Osteoblast (primary cell): Measurements from ENCODE around the gene ZMIZ1. TPM values are rescaled to one million over a fixed set of nuclear protein-coding genes. Genes with fewer than 3 reads are reported as not detected.

ENCODE experiments used
- DNase-seq: peaks from one replicate; pipeline ENCODE4 v3.0.0; 2011; ENCODE audit warnings: low spot score, mixed read lengths; ENCODE audit not compliant: insufficient read length; ENCODE audit errors: missing footprints
- H2AFZ ChIP-seq: 2 replicates; pipeline ENCODE4 v1.6.0; 2011; ENCODE audit warnings: mild to moderate bottlenecking, low read length
- H3K27ac ChIP-seq: 2 replicates; pipeline ENCODE4 v1.5.1; 2011; ENCODE audit warnings: mild to moderate bottlenecking, low read depth, low read length, moderate library complexity
- H3K27me3 ChIP-seq: 2 replicates; pipeline ENCODE4 v1.6.0; 2012; ENCODE audit warnings: mild to moderate bottlenecking, control low read depth, inconsistent platforms, low read length, moderate library complexity; ENCODE audit not compliant: insufficient read depth
- H3K36me3 ChIP-seq: 2 replicates; pipeline ENCODE4 v1.5.1; 2011; ENCODE audit warnings: mild to moderate bottlenecking, low read length, control low read depth, moderate library complexity; ENCODE audit not compliant: insufficient read depth
- H3K4me1 ChIP-seq: 2 replicates; pipeline ENCODE4 v1.5.1; 2011; ENCODE audit warnings: mild to moderate bottlenecking, low read length, control low read depth, moderate library complexity; ENCODE audit not compliant: insufficient read depth
- H3K4me2 ChIP-seq: 2 replicates; pipeline ENCODE4 v1.6.0; 2011; ENCODE audit warnings: mild to moderate bottlenecking, low read length; ENCODE audit not compliant: insufficient read depth
- H3K4me3 ChIP-seq: fragments of 200-600 bp; sonication (generic); 3 replicates; pipeline ENCODE4 v1.5.1; 2012; ENCODE audit warnings: mild to moderate bottlenecking, low read length, inconsistent platforms; ENCODE audit not compliant: insufficient read depth
- H3K79me2 ChIP-seq: 2 replicates; pipeline ENCODE4 v1.6.0; 2012; ENCODE audit warnings: mild to moderate bottlenecking, low read length, control low read depth, inconsistent platforms; ENCODE audit not compliant: insufficient read depth
- H3K9me3 ChIP-seq: 2 replicates; pipeline ENCODE4 v1.5.1; 2011; ENCODE audit warnings: low read depth, low read length, control low read depth
- H4K20me1 ChIP-seq: 2 replicates; pipeline ENCODE4 v1.6.0; 2012; ENCODE audit warnings: mild to moderate bottlenecking, low read length, control low read depth; ENCODE audit not compliant: insufficient read depth
- CTCF ChIP-seq: IDR thresholded peaks from 2 replicates; pipeline ENCODE4 v1.5.1; 2011; ENCODE audit warnings: mild to moderate bottlenecking, low read depth, low read length, moderate library complexity; ENCODE audit errors: extremely low read depth
- total RNA-seq: library from RNA; depleted of rRNA; stranded (reverse); fragments of >200 nt; gene quantifications from 2 replicates; pipeline ENCODE4 v1.2.3, GENCODE V29; 2012

ZMIZ1 gene
- total RNA-seq, 1 donor = 40.9 TPM

- Histone ChIP-seq H3K9me3 (no peaks in the 10 kb centered on the region), H2AFZ (no peak overlapping the region), H3K4me1 (peaks cover 86% of the 10 kb centered on the region), H3K79me2 (peaks cover 71% of the 10 kb centered on the region), H3K27ac (peak overlapping the region; percentile 58), H3K36me3 (peaks cover 34% of the 10 kb centered on the region), H4K20me1 (peaks cover 55% of the 10 kb centered on the region), H3K4me3 (no peak overlapping the region), H3K27me3 (no peaks in the 10 kb centered on the region), H3K4me2 (peak overlapping the region; percentile 20)
- peak; percentile 95 for DNase-seq
- no peak for TF ChIP-seq CTCF
Observed at GRCh38 chr10:79178614-79179163, 109.9 kb downstream of the ZMIZ1 start.

GRCh38 chr10:79179164-79179956 lies 110.6 kb downstream of the ZMIZ1 start:
- H3K27me3 ChIP-seq = no peaks in the 10 kb centered on the region
- TF ChIP-seq CTCF = no peak
- no peak overlapping the region for H3K4me2 ChIP-seq
- no peak overlapping the region for H2AFZ ChIP-seq
- H3K27ac ChIP-seq = peak overlapping the region; percentile 58
- peaks cover 53% of the 10 kb centered on the region for H4K20me1 ChIP-seq
- H3K79me2 ChIP-seq = peaks cover 66% of the 10 kb centered on the region
- no peaks in the 10 kb centered on the region for H3K9me3 ChIP-seq
- H3K4me3 ChIP-seq = no peak overlapping the region
- peaks cover 89% of the 10 kb centered on the region for H3K4me1 ChIP-seq
- DNase-seq = no peak
- peaks cover 32% of the 10 kb centered on the region for H3K36me3 ChIP-seq

GRCh38 chr10:79179957-79180309 lies 111.2 kb downstream of the ZMIZ1 start:
- TF ChIP-seq CTCF = no peak
- Histone ChIP-seq H3K27ac (peak overlapping the region; percentile 58), H2AFZ (no peak overlapping the region), H3K4me3 (no peak overlapping the region), H3K27me3 (no peaks in the 10 kb centered on the region), H3K9me3 (no peaks in the 10 kb centered on the region), H4K20me1 (peaks cover 55% of the 10 kb centered on the region), H3K4me2 (no peak overlapping the region), H3K79me2 (peaks cover 66% of the 10 kb centered on the region), H3K36me3 (peaks cover 26% of the 10 kb centered on the region), H3K4me1 (peaks cover 92% of the 10 kb centered on the region)
- no peak for DNase-seq

GRCh38 chr10:79180414-79181221 lies 111.9 kb downstream of the ZMIZ1 start:
- DNase-seq = no peak
- H3K79me2 ChIP-seq = peaks cover 64% of the 10 kb centered on the region
- H3K27me3 ChIP-seq = no peaks in the 10 kb centered on the region
- H4K20me1 ChIP-seq = peaks cover 55% of the 10 kb centered on the region
- peaks cover 96% of the 10 kb centered on the region for H3K4me1 ChIP-seq
- H3K4me3 ChIP-seq = no peak overlapping the region
- H3K36me3 ChIP-seq = peaks cover 29% of the 10 kb centered on the region
- no peak overlapping the region for H2AFZ ChIP-seq
- H3K9me3 ChIP-seq = no peaks in the 10 kb centered on the region
- TF ChIP-seq CTCF = no peak
- H3K27ac ChIP-seq = peak overlapping the region; percentile 65
- no peak overlapping the region for H3K4me2 ChIP-seq
